Left renal cortex interstitium (tissue), 4 donors: Measurements from ENCODE around the gene MYADM. TPM values are rescaled to one million over a fixed set of nuclear protein-coding genes. Genes with fewer than 3 reads are reported as not detected.

Experiments
- DNase-seq, 4 donors: peaks; one replicate each; pipeline ENCODE4 v3.0.0-alpha.2; 2013; ENCODE audit warnings: low read depth in 4 of 4, low spot score in 2 of 4, missing footprints in 1 of 4
- polyA plus RNA-seq, 4 donors: library from polyadenylated mRNA; unstranded; fragments of 120-200 nt; gene quantifications; one replicate each; pipeline ENCODE4 v1.2.1, GENCODE V29; 2013; ENCODE audit not compliant: insufficient read length in 4 of 4

The MYADM gene
- polyA plus RNA-seq, 4 donors = 61.3 to 95.9 (median 76.5) TPM

DNA sequence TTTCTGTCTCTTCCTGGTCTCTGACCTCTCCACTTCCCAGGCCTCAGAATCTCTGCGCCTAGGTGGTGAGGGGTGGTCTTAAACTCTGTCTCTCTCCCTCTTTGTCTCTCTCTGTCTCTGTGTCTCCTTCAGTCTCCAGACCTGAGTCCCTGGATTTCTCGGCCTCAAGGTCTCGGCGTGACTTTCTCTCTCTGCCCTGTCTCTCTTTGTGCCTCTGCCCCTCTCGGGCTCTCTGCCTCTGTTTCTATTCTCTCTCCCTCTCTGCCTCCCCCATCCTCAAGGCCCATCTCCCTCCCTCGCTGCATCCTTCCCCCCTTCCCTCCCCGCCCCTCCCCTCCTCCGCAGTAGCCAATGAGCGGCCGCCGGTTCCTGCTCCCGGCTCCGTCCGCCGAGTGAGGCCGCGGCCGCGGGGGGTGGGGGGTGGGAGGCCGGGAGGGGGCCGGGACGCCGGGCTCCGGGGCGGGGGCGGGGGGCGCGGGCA, 41.3 kb downstream of the MYADM start, which contains the start of gene CACNG7:
TSS of gene CACNG7 (plus strand) at position 344 of the 481 bp plus-strand sequence. CDS start 3,554 bp downstream, outside the sequence.
- no peak for DNase-seq

DNA sequence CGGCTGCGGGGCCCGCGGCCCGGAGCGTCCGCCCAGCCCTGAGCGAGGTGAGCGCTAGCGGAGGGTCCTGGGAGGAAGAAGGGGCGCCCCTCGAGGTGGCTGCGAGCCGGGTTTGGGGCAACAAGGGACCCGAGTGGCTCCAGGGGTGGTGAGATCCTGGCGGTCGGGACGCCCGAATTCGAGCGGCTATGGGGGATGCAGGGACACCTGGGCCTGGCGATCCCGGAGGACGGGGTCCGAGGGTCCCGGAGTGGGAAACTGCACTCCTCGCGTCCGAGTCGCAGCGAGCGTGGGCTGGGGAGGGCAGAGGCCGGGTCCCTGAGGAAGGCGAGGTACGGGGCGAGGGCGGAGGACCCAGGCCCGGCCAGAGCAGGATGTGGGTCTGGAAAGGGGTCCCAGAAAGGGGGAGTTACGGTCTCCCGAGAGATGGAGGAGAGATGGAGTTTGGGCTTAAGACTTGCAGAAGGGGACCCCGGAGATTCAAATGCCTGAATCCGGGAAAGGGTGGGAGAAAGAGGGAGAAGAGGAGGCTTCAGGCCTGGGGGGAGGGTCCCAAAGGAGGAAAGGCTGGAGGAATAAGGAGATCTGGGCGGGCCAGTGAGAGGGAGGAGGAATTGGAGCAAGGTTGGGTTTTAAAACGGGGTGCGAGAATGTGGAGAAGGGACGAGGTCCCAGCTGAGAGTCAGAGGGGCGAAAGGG, 41.9 kb downstream of the MYADM start:
- DNase-seq = no peak

DNA sequence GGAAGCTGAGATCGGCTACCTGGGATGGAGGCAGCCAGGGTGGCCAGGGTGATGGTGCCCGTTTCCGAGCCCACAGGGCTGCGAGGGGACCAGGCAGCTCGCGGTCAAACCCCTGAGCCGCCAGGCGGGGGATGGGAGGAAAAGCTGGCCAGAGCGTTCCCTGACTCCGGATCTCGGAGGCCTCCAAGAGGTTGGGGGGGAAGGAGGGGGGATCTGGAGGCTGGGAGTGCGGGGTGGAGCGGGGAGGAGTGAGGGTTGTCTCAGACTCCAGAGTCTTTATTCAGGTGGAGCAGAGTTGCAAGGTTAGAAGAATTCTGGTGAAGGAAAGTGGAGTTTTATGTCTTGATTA, 42.5 kb downstream of the MYADM start:
- no peak for DNase-seq

DNA sequence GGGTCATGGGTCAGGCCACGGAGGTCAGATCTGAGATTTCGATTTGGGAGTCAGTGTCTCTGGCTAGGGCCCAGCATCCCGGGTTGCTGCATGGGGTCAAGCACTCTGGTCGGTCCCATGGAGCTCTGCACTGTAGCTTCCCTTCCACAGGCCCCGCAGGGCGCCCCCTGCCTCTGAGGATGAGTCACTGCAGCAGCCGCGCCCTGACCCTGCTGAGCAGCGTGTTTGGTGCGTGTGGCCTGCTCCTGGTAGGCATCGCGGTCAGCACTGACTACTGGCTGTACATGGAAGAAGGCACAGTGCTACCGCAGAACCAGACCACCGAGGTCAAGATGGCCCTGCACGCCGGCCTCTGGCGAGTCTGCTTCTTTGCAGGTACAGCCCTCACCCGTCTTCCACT, 45.0 kb downstream of the MYADM start:
- DNase-seq = no peak

DNA sequence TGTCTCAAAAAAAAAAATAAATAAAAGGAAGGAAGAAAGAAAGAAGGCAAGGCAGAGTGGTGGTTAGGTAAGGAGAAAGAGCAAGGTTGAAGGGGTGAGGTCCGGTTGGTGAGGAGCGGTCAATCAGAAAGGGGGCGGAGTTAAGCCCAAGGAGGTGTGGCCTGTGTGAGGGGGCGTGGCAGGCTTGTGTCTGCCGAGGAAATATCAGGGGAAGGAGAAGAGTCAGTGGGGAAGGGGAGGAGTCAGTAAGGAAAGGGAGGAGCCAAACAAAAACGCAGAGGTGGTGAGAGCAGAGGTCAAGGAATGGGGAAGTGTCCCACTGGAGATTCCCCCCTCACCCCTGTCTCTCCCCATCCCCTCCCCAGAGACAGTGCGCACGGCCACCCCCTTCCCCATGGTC, 47.3 kb downstream of the MYADM start:
- DNase-seq = no peak

DNA sequence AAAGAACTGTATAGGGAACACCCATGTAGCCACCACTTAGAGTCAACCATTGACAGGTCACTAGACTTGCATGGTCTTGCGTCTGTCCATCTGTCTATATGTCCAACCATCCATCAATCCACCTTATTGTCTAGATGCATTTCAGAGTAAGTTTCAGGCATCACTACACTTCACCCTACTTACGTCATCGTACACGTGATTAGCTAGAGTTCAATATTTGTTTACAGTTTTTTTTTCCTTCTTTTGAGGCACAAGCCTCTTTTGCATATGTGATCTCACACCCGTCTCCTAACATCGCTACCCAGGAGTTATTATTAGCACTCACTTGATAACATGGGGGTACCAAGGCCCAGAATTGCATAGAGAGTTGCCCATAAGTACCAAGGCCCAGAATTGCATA, 48.3 kb downstream of the MYADM start:
- no peak for DNase-seq

DNA sequence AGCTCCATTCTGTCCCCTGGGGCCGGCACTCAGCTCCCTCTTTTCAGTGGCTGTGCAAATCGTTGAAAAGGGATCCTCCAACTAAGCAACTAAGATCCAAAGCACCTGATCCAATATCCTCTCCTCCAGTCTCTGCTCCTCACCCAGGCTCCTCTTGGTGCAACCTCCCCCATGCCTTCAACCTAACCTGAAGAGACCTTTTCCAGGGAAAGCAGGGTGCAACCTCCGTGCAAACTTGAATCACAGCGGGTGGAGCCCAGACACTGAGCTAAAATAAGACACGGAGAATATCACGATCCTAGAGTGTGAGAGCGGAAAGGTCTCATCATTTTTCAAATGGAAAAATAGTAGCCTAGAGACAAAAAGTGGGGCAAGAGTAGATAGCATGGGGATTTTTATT, 49.7 kb downstream of the MYADM start:
- no peak for DNase-seq

Other genes with a start within 250 kb of the MYADM start
- not detected for gene DPRX, start 235.9 kb upstream of the MYADM start, polyA plus RNA-seq
- under 1 TPM; 0.16 to 0.40 (median 0.23) TPM for gene NLRP12, start 43.6 kb upstream of the MYADM start, polyA plus RNA-seq
- gene PRKCG, start 14.3 kb downstream of the MYADM start, polyA plus RNA-seq = under 1 TPM; 0.31 to 0.92 (median 0.80) TPM
- gene CACNG7, start 41.4 kb downstream of the MYADM start, polyA plus RNA-seq = 1 to 10 TPM in 1 of 4 donors, under 1 TPM in 3; 0.66 to 1.4 (median 0.99) TPM
- under 1 TPM; 0.16 to 0.62 (median 0.35) TPM for gene CACNG8, start 95.1 kb downstream of the MYADM start, polyA plus RNA-seq
- 1 to 10 TPM in 2 of 4 donors, under 1 TPM in 2; 0.79 to 1.4 (median 1.1) TPM for gene CACNG6, start 123.8 kb downstream of the MYADM start, polyA plus RNA-seq
- under 1 TPM in 3 of 4 donors, not detected in 1; 0.22 to 0.34 (median 0.27) TPM for gene VSTM1, start 196.0 kb downstream of the MYADM start, polyA plus RNA-seq
- under 1 TPM in 2 of 4 donors, not detected in 2; 0.22 to 0.33 TPM for gene TARM1, start 213.5 kb downstream of the MYADM start, polyA plus RNA-seq
- gene OSCAR, start 232.9 kb downstream of the MYADM start, polyA plus RNA-seq = under 1 TPM; 0.30 to 0.47 (median 0.36) TPM
- gene NDUFA3, start 235.0 kb downstream of the MYADM start, polyA plus RNA-seq = 100 to 1,000 TPM in 3 of 4 donors, 10 to 100 TPM in 1; 87.1 to 188 (median 133) TPM
- 10 to 100 TPM; 13.1 to 23.6 (median 20.1) TPM for gene TFPT, start 247.8 kb downstream of the MYADM start, polyA plus RNA-seq
- gene PRPF31, start 247.9 kb downstream of the MYADM start, polyA plus RNA-seq = 10 to 100 TPM; 69.5 to 75.8 (median 71.8) TPM